ENCODE data around the gene CCDC102B.

DNA sequence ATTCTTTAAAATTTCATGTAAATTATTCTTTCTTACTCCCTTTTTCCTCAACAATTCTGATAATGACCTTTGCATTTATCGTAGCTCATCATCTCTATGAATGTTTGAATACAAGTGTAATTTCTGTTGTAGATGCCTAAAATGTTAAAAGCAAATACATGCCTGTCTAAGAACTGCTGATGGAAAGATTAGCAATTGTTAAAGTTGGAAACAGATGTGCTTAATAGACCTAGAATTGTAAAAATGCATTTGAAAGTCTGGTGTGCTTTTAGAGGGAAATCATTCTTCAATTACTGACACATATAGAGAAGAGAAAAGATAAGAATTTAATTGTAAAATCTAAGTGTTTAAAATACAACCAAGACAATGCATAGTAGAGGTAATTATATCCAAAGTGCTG, 50.4 kb downstream of the CCDC102B start:
- TF ChIP-seq, protein P1, sequence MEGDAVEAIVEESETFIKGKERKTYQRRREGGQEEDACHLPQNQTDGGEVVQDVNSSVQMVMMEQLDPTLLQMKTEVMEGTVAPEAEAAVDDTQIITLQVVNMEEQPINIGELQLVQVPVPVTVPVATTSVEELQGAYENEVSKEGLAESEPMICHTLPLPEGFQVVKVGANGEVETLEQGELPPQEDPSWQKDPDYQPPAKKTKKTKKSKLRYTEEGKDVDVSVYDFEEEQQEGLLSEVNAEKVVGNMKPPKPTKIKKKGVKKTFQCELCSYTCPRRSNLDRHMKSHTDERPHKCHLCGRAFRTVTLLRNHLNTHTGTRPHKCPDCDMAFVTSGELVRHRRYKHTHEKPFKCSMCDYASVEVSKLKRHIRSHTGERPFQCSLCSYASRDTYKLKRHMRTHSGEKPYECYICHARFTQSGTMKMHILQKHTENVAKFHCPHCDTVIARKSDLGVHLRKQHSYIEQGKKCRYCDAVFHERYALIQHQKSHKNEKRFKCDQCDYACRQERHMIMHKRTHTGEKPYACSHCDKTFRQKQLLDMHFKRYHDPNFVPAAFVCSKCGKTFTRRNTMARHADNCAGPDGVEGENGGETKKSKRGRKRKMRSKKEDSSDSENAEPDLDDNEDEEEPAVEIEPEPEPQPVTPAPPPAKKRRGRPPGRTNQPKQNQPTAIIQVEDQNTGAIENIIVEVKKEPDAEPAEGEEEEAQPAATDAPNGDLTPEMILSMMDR (IDR thresholded peaks at IDR 0.05; ENCODE audit: low read depth, low read length, poor library complexity, severe bottlenecking), result no peak
- no peak for TF ChIP-seq EZH2phosphoT487 (IDR thresholded peaks at IDR 0.05; ENCODE audit: borderline replicate concordance, low read length)
